ENCODE results near the gene KLF6. TPM values are rescaled to one million over a fixed set of nuclear protein-coding genes. Genes with fewer than 3 reads are reported as not detected.

KLF6 gene
- total RNA-seq, 1 donor from 2014 or later: 242 TPM

DNA sequence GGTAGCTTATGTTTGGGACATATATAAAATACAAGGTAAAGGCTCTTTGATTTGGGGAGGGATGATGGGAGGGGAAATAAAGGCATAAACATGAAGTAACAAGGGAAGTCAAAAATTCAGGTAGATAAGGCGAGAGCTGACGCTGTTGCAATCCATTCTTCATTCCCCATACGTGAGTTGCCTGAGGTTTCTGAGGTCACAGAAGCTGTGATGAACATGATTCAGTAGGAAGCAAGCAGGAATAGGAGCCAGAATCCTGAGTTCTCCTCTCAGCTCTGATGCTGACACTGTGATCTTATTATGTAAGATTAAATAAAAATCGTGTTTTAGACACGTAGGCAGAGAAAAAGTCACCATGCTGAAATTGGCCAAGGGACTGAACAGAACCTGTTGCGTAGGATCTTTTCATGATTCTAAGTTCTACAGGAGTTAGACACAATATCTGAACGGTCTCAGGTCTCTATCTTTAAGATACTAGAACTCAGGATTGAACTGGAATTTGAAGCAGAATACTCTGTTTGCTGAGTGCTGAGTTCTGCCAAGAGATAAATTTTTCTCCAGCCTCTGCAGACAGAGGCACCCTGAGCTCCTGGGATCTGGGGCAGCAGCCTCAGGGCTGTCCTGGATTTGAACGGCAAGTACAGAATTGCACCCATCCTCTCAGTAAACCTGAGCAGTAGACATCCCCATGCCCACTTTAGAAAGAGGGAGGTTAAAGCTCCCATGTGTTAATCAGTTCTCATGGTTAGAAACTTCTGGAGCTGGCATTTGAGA, 21.0 kb downstream of the KLF6 start:
- no peak overlapping the region for H3K4me3 ChIP-seq
- H3K9me3 ChIP-seq: no peaks in the 10 kb centered on the region
- H3K4me1 ChIP-seq: peaks cover 22% of the 10 kb centered on the region
- DNase-seq (no peak), ATAC-seq (no peak)
- peak overlapping the region; percentile 40 for H3K27ac ChIP-seq
- TF ChIP-seq, protein P1, sequence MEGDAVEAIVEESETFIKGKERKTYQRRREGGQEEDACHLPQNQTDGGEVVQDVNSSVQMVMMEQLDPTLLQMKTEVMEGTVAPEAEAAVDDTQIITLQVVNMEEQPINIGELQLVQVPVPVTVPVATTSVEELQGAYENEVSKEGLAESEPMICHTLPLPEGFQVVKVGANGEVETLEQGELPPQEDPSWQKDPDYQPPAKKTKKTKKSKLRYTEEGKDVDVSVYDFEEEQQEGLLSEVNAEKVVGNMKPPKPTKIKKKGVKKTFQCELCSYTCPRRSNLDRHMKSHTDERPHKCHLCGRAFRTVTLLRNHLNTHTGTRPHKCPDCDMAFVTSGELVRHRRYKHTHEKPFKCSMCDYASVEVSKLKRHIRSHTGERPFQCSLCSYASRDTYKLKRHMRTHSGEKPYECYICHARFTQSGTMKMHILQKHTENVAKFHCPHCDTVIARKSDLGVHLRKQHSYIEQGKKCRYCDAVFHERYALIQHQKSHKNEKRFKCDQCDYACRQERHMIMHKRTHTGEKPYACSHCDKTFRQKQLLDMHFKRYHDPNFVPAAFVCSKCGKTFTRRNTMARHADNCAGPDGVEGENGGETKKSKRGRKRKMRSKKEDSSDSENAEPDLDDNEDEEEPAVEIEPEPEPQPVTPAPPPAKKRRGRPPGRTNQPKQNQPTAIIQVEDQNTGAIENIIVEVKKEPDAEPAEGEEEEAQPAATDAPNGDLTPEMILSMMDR (IDR thresholded peaks at IDR 0.05): no peak
- no peaks in the 10 kb centered on the region for H3K36me3 ChIP-seq
- H3K27me3 ChIP-seq (ENCODE audit: low read depth): no peaks in the 10 kb centered on the region
- intact Hi-C loops (cut with DNase I): no loop called here

GRCh38 chr10:3763035-3763456, 22.0 kb downstream of the KLF6 start:
- Histone ChIP-seq H3K9me3 (no peaks in the 10 kb centered on the region), H3K36me3 (no peaks in the 10 kb centered on the region), H3K4me3 (no peak overlapping the region), H3K27me3 (ENCODE audit: low read depth) (no peaks in the 10 kb centered on the region), H3K4me1 (peaks cover 22% of the 10 kb centered on the region), H3K27ac (no peak overlapping the region)
- intact Hi-C loops (cut with DNase I): no loop called here
- TF ChIP-seq, protein P1 (IDR thresholded peaks at IDR 0.05): no peak
- no peak for DNase-seq
- ATAC-seq: no peak

DNA sequence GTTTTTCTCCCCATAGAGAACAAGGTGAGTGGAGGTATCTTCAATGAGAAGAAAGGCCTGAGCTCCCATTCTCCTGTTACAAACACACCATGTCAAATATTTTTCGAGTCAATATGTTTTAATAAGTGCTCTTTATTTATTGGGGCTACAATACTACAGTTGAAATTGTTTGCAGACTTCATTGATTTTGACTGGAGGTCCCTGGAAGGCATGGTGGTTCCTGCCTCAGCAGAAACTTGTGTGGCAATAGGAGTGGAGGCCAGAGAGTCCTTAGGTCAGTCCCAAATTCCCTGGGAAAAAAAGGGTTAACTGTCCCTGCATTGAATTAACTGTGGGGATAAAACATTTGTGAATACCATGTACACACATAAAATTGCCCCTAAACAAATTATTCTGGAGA, 22.7 kb downstream of the KLF6 start:
- intact Hi-C loops (cut with DNase I): no loop called here
- peaks cover 22% of the 10 kb centered on the region for H3K4me1 ChIP-seq
- H3K9me3 ChIP-seq: no peaks in the 10 kb centered on the region
- H3K4me3 ChIP-seq: no peak overlapping the region
- no peaks in the 10 kb centered on the region for H3K36me3 ChIP-seq
- DNase-seq (no peak), ATAC-seq (no peak)
- TF ChIP-seq, protein P1 (IDR thresholded peaks at IDR 0.05): no peak
- H3K27me3 ChIP-seq (ENCODE audit: low read depth): no peaks in the 10 kb centered on the region
- no peak overlapping the region for H3K27ac ChIP-seq

DNA sequence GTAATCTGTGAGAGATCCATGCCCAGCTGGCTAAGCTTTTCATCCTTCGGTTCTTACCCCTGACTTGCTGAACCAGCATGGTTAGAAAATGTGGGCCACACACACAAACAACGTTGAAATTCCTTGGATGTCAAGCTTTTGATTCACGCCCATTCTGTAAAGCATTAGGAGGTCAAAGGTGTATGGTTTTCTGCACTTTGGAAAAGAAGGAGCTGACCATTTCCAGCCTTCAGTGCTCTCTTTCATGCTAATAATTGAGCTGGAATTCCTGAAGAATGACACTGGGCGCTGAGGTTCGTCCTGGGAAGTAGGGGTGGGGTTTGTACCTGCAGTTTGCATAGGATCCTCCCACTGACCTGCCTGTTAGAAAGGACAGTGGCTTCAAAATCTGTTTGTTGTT, 23.1 kb downstream of the KLF6 start:
- intact Hi-C loops (cut with DNase I): no loop called here
- DNase-seq (no peak), ATAC-seq (peak in 1 of 2 donors; percentile 32)
- Histone ChIP-seq H3K36me3 (no peaks in the 10 kb centered on the region), H3K4me1 (peaks cover 22% of the 10 kb centered on the region), H3K9me3 (no peaks in the 10 kb centered on the region), H3K27ac (no peak overlapping the region), H3K4me3 (no peak overlapping the region), H3K27me3 (ENCODE audit: low read depth) (no peaks in the 10 kb centered on the region)
- TF ChIP-seq, protein P1 (IDR thresholded peaks at IDR 0.05): no peak

- Histone ChIP-seq H3K27ac (peak overlapping the region; percentile 22), H3K27me3 (ENCODE audit: low read depth) (no peaks in the 10 kb centered on the region)
- ATAC-seq: peak in 1 of 2 donors; percentile 25
Measured at GRCh38 chr10:3761021-3761686, 23.9 kb downstream of the KLF6 start.

More at GRCh38 chr10:3761021-3761686, 23.9 kb downstream of the KLF6 start:
- intact Hi-C loops (cut with DNase I): no loop called here
- DNase-seq: no peak
- H3K4me1 ChIP-seq: peaks cover 22% of the 10 kb centered on the region
- TF ChIP-seq, protein P1 (IDR thresholded peaks at IDR 0.05): no peak
- H3K36me3 ChIP-seq: no peaks in the 10 kb centered on the region
- no peak overlapping the region for H3K4me3 ChIP-seq
- no peaks in the 10 kb centered on the region for H3K9me3 ChIP-seq
